GM21529 (cell line): ENCODE measurements around the gene SDC3.

Experiments used
- ATAC-seq: cut with Tn5 transposase; IDR thresholded peaks from one replicate; pipeline ENCODE4 v1.9.1; 2021; ENCODE audit not compliant: unreplicated experiment

The SDC3 gene

GRCh38 chr1:30823969-30824735 lies 84.4 kb downstream of the SDC3 start:
- ATAC-seq: peak; percentile 93

GRCh38 chr1:30823627-30823968 lies 85.0 kb downstream of the SDC3 start:
- ATAC-seq: no peak

GRCh38 chr1:30822966-30823581 lies 85.5 kb downstream of the SDC3 start:
- no peak for ATAC-seq

GRCh38 chr1:30822006-30822405 lies 86.6 kb downstream of the SDC3 start:
- no peak for ATAC-seq

GRCh38 chr1:30820299-30820698 lies 88.3 kb downstream of the SDC3 start:
- no peak for ATAC-seq
